GM23338 (cell line): ENCODE data around the gene TMEM61.

Experiments used
- CTCF ChIP-seq, 2 experiments: fragments of 200-600 bp in 1 of 2; sonication (generic) in 1 of 2; conservative IDR thresholded peaks; 2 replicates each; pipeline versions ENCODE4 v1.5.1 to v1.6.1; 2016 to 2017; ENCODE audit warnings: antibody characterized with exemption in 2 of 2, low read depth in 2 of 2, mild to moderate bottlenecking in 2 of 2, moderate library complexity in 1 of 2
- JUNB ChIP-seq: IDR thresholded peaks from one replicate; pipeline ENCODE4 v1.6.1; 2016; ENCODE audit warnings: antibody characterized with exemption; ENCODE audit not compliant: unreplicated experiment
- POLR2AphosphoS5 ChIP-seq: IDR thresholded peaks from 2 replicates; pipeline ENCODE4 v1.6.1; 2016; ENCODE audit warnings: antibody characterized with exemption, low read depth
- REST ChIP-seq: IDR thresholded peaks from one replicate; pipeline ENCODE4 v1.6.1; 2018; ENCODE audit warnings: antibody characterized with exemption; ENCODE audit not compliant: unreplicated experiment

GRCh38 chr1:54985556-54985955, 5.1 kb downstream of the TMEM61 start:
- TF ChIP-seq POLR2AphosphoS5 (no peak), CTCF (conservative IDR thresholded peaks at IDR 0.05; ENCODE audit: low read depth in 2 of 2) (no peak), REST (no peak), JUNB (no peak)
